ENCODE measurements around the gene PSMD1.
"Not testable (repeated sequence)": the region's sequence is repeated elsewhere in the genome, so short reads cannot be mapped to it uniquely, and the experiment has no call there.

The PSMD1 gene

GRCh38 chr2:231117922-231118613, 61.4 kb downstream of the PSMD1 start:
- DNase-seq = no peak

- DNase-seq = no peak
These were observed 61.9 kb downstream of the PSMD1 start for GRCh38 chr2:231118614-231118942.

GRCh38 chr2:231123362-231123898, 66.8 kb downstream of the PSMD1 start:
- no peak for DNase-seq

GRCh38 chr2:231124838-231125568, 68.3 kb downstream of the PSMD1 start, which contains the start of gene HTR2B:
TSS of gene HTR2B (minus strand) at chr2:231125042. CDS start at chr2:231123764, 1,278 bp downstream.
- DNase-seq = no peak

GRCh38 chr2:231126123-231126522, 69.5 kb downstream of the PSMD1 start:
- DNase-seq = no peak

GRCh38 chr2:231127480-231127879, 70.8 kb downstream of the PSMD1 start:
- no peak for DNase-seq

GRCh38 chr2:231127936-231128335, 71.3 kb downstream of the PSMD1 start:
- DNase-seq = no peak

GRCh38 chr2:231128541-231128940, 71.9 kb downstream of the PSMD1 start:
- no peak for DNase-seq

GRCh38 chr2:231129216-231129615, 72.5 kb downstream of the PSMD1 start:
- DNase-seq = no peak

GRCh38 chr2:231130336-231131056, 73.8 kb downstream of the PSMD1 start:
- DNase-seq = no peak

GRCh38 chr2:231132129-231132528, 75.5 kb downstream of the PSMD1 start:
- DNase-seq = no peak

GRCh38 chr2:231133365-231134099, 76.9 kb downstream of the PSMD1 start:
- DNase-seq = no peak

GRCh38 chr2:231134910-231135655, 78.4 kb downstream of the PSMD1 start:
- DNase-seq = no peak

- no peak for DNase-seq
These were observed 82.0 kb downstream of the PSMD1 start for GRCh38 chr2:231138699-231139098.

- DNase-seq = no peak
These were observed 83.1 kb downstream of the PSMD1 start for GRCh38 chr2:231139796-231140195.

- not testable (repeated sequence) for DNase-seq
These were observed 84.1 kb downstream of the PSMD1 start for GRCh38 chr2:231140808-231141207.

- DNase-seq = no peak
These were observed 88.2 kb downstream of the PSMD1 start for GRCh38 chr2:231144896-231145295.

- DNase-seq = no peak
These were observed 90.0 kb downstream of the PSMD1 start for GRCh38 chr2:231146665-231147064.

GRCh38 chr2:231152800-231153557, 96.3 kb downstream of the PSMD1 start:
- no peak for DNase-seq

GRCh38 chr2:231159306-231159705, 102.6 kb downstream of the PSMD1 start:
- no peak for DNase-seq

- no peak for DNase-seq
These were observed 104.0 kb downstream of the PSMD1 start for GRCh38 chr2:231160701-231161100.
